ENCODE results near the gene TMEM214. TPM values are rescaled to one million over a fixed set of nuclear protein-coding genes. Genes with fewer than 3 reads are reported as not detected.

The TMEM214 gene
- total RNA-seq, 1 experiment from 2014 or later: 55.3 TPM

- no peak for DNase-seq
- Mint-ChIP-seq H3K4me3 (peak overlapping the region; percentile 69 to 75), H3K4me1 (peaks cover 21 to 38% of the 10 kb centered on the region in 2 experiments), H3K9me3 (no peaks in the 10 kb centered on the region), H3K27ac (no peak overlapping the region), H3K27me3 (ENCODE audit: low read depth) (peaks cover 20% of the 10 kb centered on the region), H3K36me3 (ENCODE audit: insufficient read depth in 1 of 3, low read depth in 3 of 3) (no peaks in the 10 kb centered on the region; a peak in 1 of 7 replicates)
- Histone ChIP-seq H2BK12ac (ENCODE audit: insufficient read length, low read depth, low read length) (no peak overlapping the region), H3K27ac (ENCODE audit: insufficient read length, low read depth, low read length) (no peak overlapping the region), H2BK20ac (ENCODE audit: low read depth, low read length, poor library complexity, severe bottlenecking) (no peak overlapping the region), H3K79me2 (ENCODE audit: insufficient read depth, low read length) (no peaks in the 10 kb centered on the region), H2AFZ (ENCODE audit: low read length) (no peak overlapping the region), H2BK5ac (ENCODE audit: insufficient read length, low read length) (no peak overlapping the region), H2BK120ac (ENCODE audit: low read depth, low read length, poor library complexity, severe bottlenecking) (no peak overlapping the region), H2BK15ac (ENCODE audit: low read depth, low read length) (no peak overlapping the region), H3K23me2 (ENCODE audit: insufficient read length, low read depth, low read length, poor library complexity, severe bottlenecking) (peaks cover 13% of the 10 kb centered on the region), H3K23ac (ENCODE audit: insufficient read length, low read depth, low read length) (no peak overlapping the region), H3K4me1 (ENCODE audit: insufficient read depth, low read length) (no peaks in the 10 kb centered on the region), H4K20me1 (ENCODE audit: control insufficient read depth, insufficient read depth, insufficient read length) (no peaks in the 10 kb centered on the region), H4K5ac (ENCODE audit: insufficient read length, low read depth, low read length) (no peak overlapping the region), H3K9ac (ENCODE audit: extremely low read depth, insufficient read length, low read length) (no peak overlapping the region), H3K27me3 (ENCODE audit: insufficient read depth, low read length) (no peaks in the 10 kb centered on the region), H3T11ph (ENCODE audit: low read length) (no peak overlapping the region), H4K8ac (replicated peaks; ENCODE audit: insufficient read length, low read depth, low read length) (no peak overlapping the region), H3K4ac (ENCODE audit: low read depth, low read length) (no peak overlapping the region), H3K56ac (ENCODE audit: insufficient read length, low read depth, low read length) (no peak overlapping the region), H3K9me3 (ENCODE audit: control insufficient read depth, low read depth, low read length) (no peaks in the 10 kb centered on the region), H3K14ac (ENCODE audit: insufficient read depth, low read length) (no peak overlapping the region; the same call in 1 of the 2 replicates), H4K91ac (ENCODE audit: insufficient read length, low read depth, low read length) (no peak overlapping the region), H2AK5ac (ENCODE audit: insufficient read length, low read length) (no peak overlapping the region), H3K79me1 (ENCODE audit: insufficient read depth, low read depth, low read length, poor library complexity, severe bottlenecking) (no peaks in the 10 kb centered on the region), H3K18ac (ENCODE audit: insufficient read length, low read depth, low read length) (no peak overlapping the region), H3K4me2 (ENCODE audit: insufficient read depth, insufficient read length, low read length) (peak overlapping the region; percentile 35)
- TF ChIP-seq CTCF (conservative IDR thresholded peaks at IDR 0.05): no peak
- no CpG with 5 or more reads among the region's 10 CpGs for WGBS (ENCODE audit: extremely low coverage, insufficient read length, low lambda C conversion rate)
Observed at GRCh38 chr2:27085062-27085672, 52.4 kb downstream of the TMEM214 start.
